Body of pancreas (tissue), 4 donors: ENCODE results near the gene OSBPL1A.

Experiments
- CTCF ChIP-seq, 7 experiments: fragments of 450-650 bp in 4 of 7; fragments of 200-600 bp in 3 of 7; sonication (generic) in 3 of 7; IDR thresholded peaks; one replicate each; pipeline ENCODE4 v1.5.1; 2016 to 2019; ENCODE audit warnings: antibody characterized with exemption in 7 of 7
- POLR2A ChIP-seq, 3 donors: fragments of 450-650 bp; IDR thresholded peaks; one replicate each; pipeline ENCODE4 v1.6.1; 2016; ENCODE audit warnings: antibody characterized with exemption in 3 of 3, mild to moderate bottlenecking in 2 of 3

DNA sequence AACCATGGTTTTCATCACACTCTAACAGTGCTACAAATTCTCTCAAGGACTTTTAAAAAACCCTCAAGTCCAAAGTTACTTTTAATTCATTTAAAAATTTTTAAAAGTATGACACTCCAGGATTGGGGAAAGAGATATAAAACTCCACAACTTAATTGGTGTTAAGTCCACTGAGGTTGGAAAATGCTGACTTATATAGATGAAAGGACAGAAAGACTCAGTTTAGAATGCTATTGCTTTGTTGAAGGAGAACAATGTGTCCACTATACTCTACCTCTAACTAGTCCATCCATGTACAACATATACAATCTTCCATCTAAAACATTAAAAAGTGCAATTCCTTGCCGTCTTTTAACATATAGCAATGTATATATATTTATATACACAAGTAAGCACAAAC, 217.6 kb downstream of the OSBPL1A start:
- TF ChIP-seq CTCF (IDR thresholded peaks at IDR 0.05) (no peak), POLR2A (IDR thresholded peaks at IDR 0.05) (no peak)
